Calu3 (cell line): Measurements from ENCODE around the gene PHPT1. TPM values are rescaled to one million over a fixed set of nuclear protein-coding genes. Genes with fewer than 3 reads are reported as not detected.
"Not testable (repeated sequence)": the region's sequence is repeated elsewhere in the genome, so short reads cannot be mapped to it uniquely, and the experiment has no call there.

Experiments used
- BruUV-seq: library from RNA; stranded (reverse); fragments of 400-500 nt; replicated peaks from 2 replicates; lab custom pipeline; 2021; lab: Mats Ljungman, UMichigan
- CTCF ChIA-PET: fragments of 300-600 bp; sonication (Branson Sonifier 250); formaldehyde crosslinking; loops from one replicate; lab custom pipeline; 2022; ENCODE audit warnings: antibody characterized with exemption; lab: Charles Lee
- DNase-seq: peaks from one replicate; pipeline ENCODE4 v3.0.0; 2022
- H3K27ac Mint-ChIP-seq: one replicate; pipeline ENCODE4 v1.8.0; 2022; ENCODE audit warnings: mixed read lengths; ENCODE audit not compliant: unreplicated experiment
- H3K27me3 Mint-ChIP-seq: one replicate; pipeline ENCODE4 v1.8.0; 2022; ENCODE audit warnings: mixed read lengths; ENCODE audit not compliant: unreplicated experiment
- H3K36me3 Mint-ChIP-seq: one replicate; pipeline ENCODE4 v1.8.0; 2022; ENCODE audit warnings: mild to moderate bottlenecking, moderate library complexity, mixed read lengths; ENCODE audit not compliant: insufficient read depth, unreplicated experiment
- H3K4me1 Mint-ChIP-seq: one replicate; pipeline ENCODE4 v1.8.0; 2022; ENCODE audit warnings: mild to moderate bottlenecking, low read depth, mixed read lengths; ENCODE audit not compliant: unreplicated experiment
- H3K4me3 Mint-ChIP-seq: one replicate; pipeline ENCODE4 v1.8.0; 2022; ENCODE audit warnings: mild to moderate bottlenecking, low read depth, moderate library complexity, mixed read lengths; ENCODE audit not compliant: unreplicated experiment
- H3K9me3 Mint-ChIP-seq: one replicate; pipeline ENCODE4 v1.8.0; 2022; ENCODE audit warnings: low read depth, mixed read lengths; ENCODE audit not compliant: unreplicated experiment
- CTCF ChIP-seq: fragments of 200-600 bp; IDR thresholded peaks from one replicate; pipeline ENCODE4 v1.8.0; 2022; ENCODE audit warnings: antibody characterized with exemption; ENCODE audit not compliant: unreplicated experiment
- intact Hi-C: fragments of 100-400 bp; cut with micrococcal nuclease; formaldehyde crosslinking; loops from one replicate; pipeline ENCODE4 v1.10.0; 2022; ENCODE audit not compliant: unreplicated experiment
- total RNA-seq: library from RNA; stranded (reverse); gene quantifications from 2 replicates; pipeline ENCODE4 v1.2.3, GENCODE V29; 2022

Gene PHPT1
- total RNA-seq, 1 experiment from 2014 or later = 48.7 TPM

GRCh38 chr9:136835162-136835931 is 13.9 kb upstream of the PHPT1 start:
- no TSS peak for BruUV-seq
- peaks cover 8% of the 10 kb centered on the region for H3K4me1 Mint-ChIP-seq
- intact Hi-C loops = no loop called here
- DNase-seq = no peak
- H3K36me3 Mint-ChIP-seq = peaks cover 15% of the 10 kb centered on the region
- no peak overlapping the region for H3K27ac Mint-ChIP-seq
- H3K4me3 Mint-ChIP-seq = no peak overlapping the region
- CTCF ChIA-PET = no interaction called here
- H3K9me3 Mint-ChIP-seq = no peaks in the 10 kb centered on the region
- H3K27me3 Mint-ChIP-seq = no peaks in the 10 kb centered on the region
- TF ChIP-seq CTCF = no peak

- CTCF ChIA-PET = no interaction called here
- H3K9me3 Mint-ChIP-seq = no peaks in the 10 kb centered on the region
- intact Hi-C loops = no loop called here
- no peak overlapping the region for H3K4me3 Mint-ChIP-seq
- TF ChIP-seq CTCF = no peak
- BruUV-seq = no TSS peak
- no peak overlapping the region for H3K27ac Mint-ChIP-seq
- H3K4me1 Mint-ChIP-seq = peaks cover 8% of the 10 kb centered on the region
- no peaks in the 10 kb centered on the region for H3K27me3 Mint-ChIP-seq
- DNase-seq = no peak
- H3K36me3 Mint-ChIP-seq = peaks cover 18% of the 10 kb centered on the region
Observed at GRCh38 chr9:136835932-136836904, 13.0 kb upstream of the PHPT1 start.

GRCh38 chr9:136837146-136837855 is 11.9 kb upstream of the PHPT1 start:
- CTCF ChIA-PET = no interaction called here
- BruUV-seq = no TSS peak
- Mint-ChIP-seq H3K27me3 (no peaks in the 10 kb centered on the region), H3K4me1 (peaks cover 8% of the 10 kb centered on the region), H3K9me3 (no peaks in the 10 kb centered on the region), H3K4me3 (no peak overlapping the region), H3K36me3 (peaks cover 20% of the 10 kb centered on the region), H3K27ac (no peak overlapping the region)
- no peak for TF ChIP-seq CTCF
- no peak for DNase-seq
- intact Hi-C loops = no loop called here

- intact Hi-C loops, H3K9me3 Mint-ChIP-seq, CTCF ChIA-PET, BruUV-seq, H3K27ac Mint-ChIP-seq, H3K4me1 Mint-ChIP-seq, H3K27me3 Mint-ChIP-seq, DNase-seq, H3K4me3 Mint-ChIP-seq: not testable (repeated sequence)
- peaks cover 22% of the 10 kb centered on the region for H3K36me3 Mint-ChIP-seq
Observed at GRCh38 chr9:136837856-136838277, 11.3 kb upstream of the PHPT1 start.
